ENCODE measurements around the gene CLDND2.

DNA sequence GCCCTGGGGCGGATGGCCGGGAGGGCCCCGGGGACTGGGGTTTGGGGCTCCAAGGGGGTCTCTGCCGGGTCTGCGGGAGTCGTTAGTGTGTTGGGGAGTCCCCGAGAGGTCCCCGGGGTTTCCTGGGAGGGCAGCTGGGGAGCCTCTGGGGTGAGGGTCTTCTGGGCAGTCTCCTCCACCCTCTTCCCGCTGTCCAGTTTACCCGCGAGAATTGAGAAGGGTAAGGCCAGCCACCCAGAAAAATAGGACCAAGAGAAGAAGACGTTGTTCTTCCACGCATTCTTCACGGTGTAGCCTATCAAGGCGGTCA, 1.6 kb downstream of the CLDND2 start:
- TF ChIP-seq, protein P1, sequence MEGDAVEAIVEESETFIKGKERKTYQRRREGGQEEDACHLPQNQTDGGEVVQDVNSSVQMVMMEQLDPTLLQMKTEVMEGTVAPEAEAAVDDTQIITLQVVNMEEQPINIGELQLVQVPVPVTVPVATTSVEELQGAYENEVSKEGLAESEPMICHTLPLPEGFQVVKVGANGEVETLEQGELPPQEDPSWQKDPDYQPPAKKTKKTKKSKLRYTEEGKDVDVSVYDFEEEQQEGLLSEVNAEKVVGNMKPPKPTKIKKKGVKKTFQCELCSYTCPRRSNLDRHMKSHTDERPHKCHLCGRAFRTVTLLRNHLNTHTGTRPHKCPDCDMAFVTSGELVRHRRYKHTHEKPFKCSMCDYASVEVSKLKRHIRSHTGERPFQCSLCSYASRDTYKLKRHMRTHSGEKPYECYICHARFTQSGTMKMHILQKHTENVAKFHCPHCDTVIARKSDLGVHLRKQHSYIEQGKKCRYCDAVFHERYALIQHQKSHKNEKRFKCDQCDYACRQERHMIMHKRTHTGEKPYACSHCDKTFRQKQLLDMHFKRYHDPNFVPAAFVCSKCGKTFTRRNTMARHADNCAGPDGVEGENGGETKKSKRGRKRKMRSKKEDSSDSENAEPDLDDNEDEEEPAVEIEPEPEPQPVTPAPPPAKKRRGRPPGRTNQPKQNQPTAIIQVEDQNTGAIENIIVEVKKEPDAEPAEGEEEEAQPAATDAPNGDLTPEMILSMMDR (IDR thresholded peaks at IDR 0.05; ENCODE audit: low read depth, low read length, poor library complexity, severe bottlenecking): no peak
- no peak for TF ChIP-seq EZH2phosphoT487 (IDR thresholded peaks at IDR 0.05; ENCODE audit: borderline replicate concordance, low read length)
